K562 (cell line): Measurements from ENCODE around the gene CACNG6. TPM values are rescaled to one million over a fixed set of nuclear protein-coding genes. Genes with fewer than 3 reads are reported as not detected.

Experiments
- ATAC-seq: fragments of 200-7000 bp; cut with Tn5 transposase; 3 replicates; pipeline ENCODE4 v1.9.1; 2020; ENCODE audit warnings: moderate library complexity
- BruUV-seq: library from RNA; stranded (reverse); fragments of 400-500 nt; replicated peaks from 2 replicates; lab custom pipeline; 2021; lab: Mats Ljungman, UMichigan
- CTCF ChIA-PET: fragments of 300-600 bp; formaldehyde crosslinking; extraction: SDS; loops from one replicate; lab custom pipeline; 2021; ENCODE audit warnings: low intra/inter-chr PET ratio; lab: Yijun Ruan, JAX
- POLR2A ChIA-PET: fragments of 300-600, 350-650 bp; sonication (Branson Sonifier 250); formaldehyde crosslinking; extraction: SDS; loops from one replicate; lab custom pipeline; 2021; ENCODE audit warnings: antibody characterized with exemption, inconsistent platforms; lab: Yijun Ruan, JAX
- DNase-seq, 4 experiments: peaks; one replicate each; pipeline versions ENCODE4 v3.0.0 to v3.0.0-alpha.2; 2011 to 2018; ENCODE audit warnings: low spot score in 3 of 4, mixed read lengths in 3 of 4; ENCODE audit errors: extremely low read depth in 1 of 4
- FAIRE-seq: peaks from 2 replicates; lab custom pipeline; 2011; peaks lifted over from hg19 to GRCh38; lab: Jason Lieb, UNC
- H2AFZ ChIP-seq: 2 replicates; pipeline ENCODE4 v1.6.0; 2011; ENCODE audit warnings: low read depth, low read length, control low read depth, inconsistent platforms
- H3K27ac ChIP-seq: fragments of 200-600 bp; 3 replicates; pipeline ENCODE4 v1.8.0; 2011; ENCODE audit warnings: low read depth, mild to moderate bottlenecking, control low read depth, inconsistent platforms, low read length, moderate library complexity, mixed read lengths; ENCODE audit errors: extremely low read depth
- H3K27me3 ChIP-seq, 2 experiments: fragments of 300-600 bp in 1 of 2; 2 replicates in 1 of 2; 3 replicates in 1 of 2; pipeline versions ENCODE4 v1.6.0 to v1.8.0; 2011; ENCODE audit warnings: inconsistent platforms in 2 of 2, low read length in 2 of 2, mild to moderate bottlenecking in 1 of 2, mixed read lengths in 1 of 2, moderate library complexity in 1 of 2; ENCODE audit not compliant: control insufficient read depth in 2 of 2, insufficient read depth in 2 of 2
- H3K36me3 ChIP-seq: fragments of 300-600 bp; 3 replicates; pipeline ENCODE4 v1.8.0; 2011; ENCODE audit warnings: mild to moderate bottlenecking, low read length, inconsistent platforms; ENCODE audit not compliant: control insufficient read depth, insufficient read depth
- H3K4me1 ChIP-seq, 2 experiments: fragments of 200-600 bp in 1 of 2; replicated peaks in 1 of 2; 2 replicates in 1 of 2; 3 replicates in 1 of 2; pipeline versions ENCODE4 v1.5.1 to v1.8.0; 2011; ENCODE audit warnings: inconsistent platforms in 2 of 2, low read length in 2 of 2, mild to moderate bottlenecking in 1 of 2, mixed read lengths in 1 of 2, moderate library complexity in 1 of 2; ENCODE audit not compliant: control insufficient read depth in 2 of 2, insufficient read depth in 2 of 2
- H3K4me2 ChIP-seq: 2 replicates; pipeline ENCODE4 v1.6.1; 2011; ENCODE audit warnings: low read length, control low read depth, inconsistent platforms, mixed read lengths; ENCODE audit not compliant: insufficient read depth
- H3K4me3 ChIP-seq: fragments of 200-600 bp; sonication (generic), shearing (Covaris generic); 2 replicates; pipeline ENCODE4 v1.5.1; 2016; ENCODE audit warnings: control low read depth, inconsistent platforms
- H3K79me2 ChIP-seq: fragments of 200-600 bp; 3 replicates; pipeline ENCODE4 v1.8.0; 2011; ENCODE audit warnings: low read length, inconsistent platforms; ENCODE audit not compliant: control insufficient read depth, insufficient read depth
- H3K9ac ChIP-seq, 2 experiments: 2 replicates each; pipeline versions ENCODE4 v1.6.0 to v1.6.1; 2011; ENCODE audit warnings: low read depth in 2 of 2, low read length in 2 of 2, control low read depth in 1 of 2, inconsistent platforms in 1 of 2, mild to moderate bottlenecking in 1 of 2, mixed read lengths in 1 of 2; ENCODE audit not compliant: insufficient read depth in 1 of 2
- H3K9me1 ChIP-seq: one replicate; pipeline ENCODE4 v1.6.0; 2011; ENCODE audit warnings: inconsistent platforms, mild to moderate bottlenecking, low read length, moderate library complexity; ENCODE audit not compliant: control insufficient read depth, insufficient read depth
- H3K9me3 ChIP-seq: replicated peaks from 2 replicates; pipeline ENCODE4 v1.5.1; 2011; ENCODE audit warnings: low read depth, low read length, inconsistent platforms; ENCODE audit not compliant: control insufficient read depth, insufficient read depth
- H4K20me1 ChIP-seq: replicated peaks from 2 replicates; pipeline ENCODE4 v1.6.1; 2011; ENCODE audit warnings: low read length, inconsistent platforms, mixed read lengths; ENCODE audit not compliant: control insufficient read depth, insufficient read depth
- FOS ChIP-seq: IDR thresholded peaks from 3 replicates; pipeline ENCODE4 v1.6.1; 2011; ENCODE audit not compliant: insufficient read length; ENCODE audit errors: extremely low read depth
- FOXK2 ChIP-seq, 2 experiments: fragments of 450-650 bp; IDR thresholded peaks in 1 of 2; conservative IDR thresholded peaks in 1 of 2; 2 replicates each; pipeline ENCODE4 v1.6.1; 2016; ENCODE audit warnings: low read depth in 2 of 2, mild to moderate bottlenecking in 1 of 2
- HNRNPUL1 ChIP-seq: fragments of 200-400 bp; formaldehyde crosslinking; IDR thresholded peaks from 2 replicates; pipeline ENCODE4 v1.6.1; 2017; ENCODE audit warnings: low read length
- KAT2B ChIP-seq: IDR thresholded peaks from one replicate; pipeline ENCODE4 v1.6.1; 2012; ENCODE audit warnings: low read depth, mild to moderate bottlenecking, control low read depth, inconsistent platforms, low read length, moderate library complexity
- PHF20 ChIP-seq: fragments of 450-650 bp; IDR thresholded peaks from 2 replicates; pipeline ENCODE4 v1.6.1; 2018; ENCODE audit not compliant: partially characterized antibody
- SRSF1 ChIP-seq: fragments of 200-400 bp; formaldehyde crosslinking; IDR thresholded peaks from 2 replicates; pipeline ENCODE4 v1.6.1; 2017; ENCODE audit warnings: mild to moderate bottlenecking, low read depth, low read length, moderate library complexity
- ZNF316 ChIP-seq: fragments of 450-650 bp; IDR thresholded peaks from 2 replicates; pipeline ENCODE4 v1.6.1; 2016
- WGBS: fragments of 100-300 bp; shearing (Covaris generic); methylation state at CpG from one replicate; pipeline ENCODE4 v1.1.6; 2016; ENCODE audit warnings: low coverage, mixed read lengths; ENCODE audit not compliant: insufficient coverage; ENCODE audit errors: missing lambda C conversion rate; 5-methylcytosine and 5-hydroxymethylcytosine counted together
- in situ Hi-C: fragments of 300-500 bp; cut with MboI; formaldehyde crosslinking; loops from 4 replicates; pipeline ENCODE4 v1.15.0; 2018; ENCODE audit warnings: inconsistent platforms, mixed read lengths
- intact Hi-C: fragments of 100-400 bp; cut with micrococcal nuclease; formaldehyde crosslinking; loops from 2 replicates; pipeline ENCODE4 v1.14.2; 2022
- polyA plus RNA-seq, 8 experiments: library from polyadenylated mRNA; depleted of rRNA in 4 of 8; stranded (reverse) in 5 of 8; unstranded in 3 of 8; fragments of >200 nt; fragmentation: Nextera tagmentation in 2 of 8; fragmentation: Illumina TruSeq in 1 of 8; extraction: Ambion mirVana in 2 of 8; extraction: Trizol in 1 of 8; gene quantifications; 2 replicates each; pipeline versions ENCODE4 v1.2.1 to v1.2.3, GENCODE V29; 2011 to 2014; ENCODE audit warnings: inconsistent platforms in 1 of 8, missing spikeins in 1 of 8
- total RNA-seq, 7 experiments: library from RNA; depleted of rRNA in 6 of 7; stranded (reverse); fragments of >200 nt in 6 of 7; fragmentation: Illumina TruSeq in 2 of 7; extraction: Trizol in 2 of 7; gene quantifications; 2 replicates each; pipeline versions ENCODE4 v1.2.1 to v1.2.3, GENCODE V29; 2011 to 2021; ENCODE audit warnings: low replicate concordance in 1 of 7
- TF ChIP-seq, protein P1 (sequence below): fragments of 450-650 bp; formaldehyde crosslinking; IDR thresholded peaks from 2 replicates; pipeline ENCODE4 v1.4.0; 2020; ENCODE audit warnings: mild to moderate bottlenecking, moderate library complexity
- TF ChIP-seq, protein P2 (sequence below): fragments of 450-650 bp; IDR thresholded peaks from 2 replicates; pipeline ENCODE4 v1.6.1; 2018; ENCODE audit warnings: mild to moderate bottlenecking, low read depth; ENCODE audit not compliant: partially characterized antibody
- TF ChIP-seq, protein P3 (sequence below): fragments of 250-450 bp; sonication (Bioruptor Pico); IDR thresholded peaks from 2 replicates; pipeline ENCODE4 v1.5.0; 2021

Gene CACNG6
- total and polyA plus RNA-seq, 9 of the 15 experiments (the other 6 are each of a cell fraction or from before 2014, with no cell fraction given), result not detected

DNA sequence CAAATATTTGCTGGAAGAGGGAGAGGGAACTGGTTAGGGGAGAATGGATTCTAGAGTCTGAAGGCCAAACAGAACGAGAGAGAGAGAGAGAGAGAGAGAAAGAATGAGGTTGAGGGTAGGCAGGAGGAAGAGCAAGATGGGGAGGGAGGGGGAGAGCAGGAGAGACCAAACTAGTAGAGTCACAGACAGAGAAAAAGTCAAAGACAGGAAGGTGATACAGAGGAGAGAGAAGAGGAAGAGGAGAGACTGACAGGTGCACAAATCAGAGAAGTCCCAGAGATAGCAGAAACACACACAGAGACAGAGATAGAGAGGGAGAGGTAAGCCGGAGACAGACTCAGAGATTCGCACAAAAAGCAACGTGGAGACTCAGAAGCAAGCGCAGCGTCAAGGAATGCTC, 5.6 kb upstream of the CACNG6 start (continued):
- TF ChIP-seq, protein P1, sequence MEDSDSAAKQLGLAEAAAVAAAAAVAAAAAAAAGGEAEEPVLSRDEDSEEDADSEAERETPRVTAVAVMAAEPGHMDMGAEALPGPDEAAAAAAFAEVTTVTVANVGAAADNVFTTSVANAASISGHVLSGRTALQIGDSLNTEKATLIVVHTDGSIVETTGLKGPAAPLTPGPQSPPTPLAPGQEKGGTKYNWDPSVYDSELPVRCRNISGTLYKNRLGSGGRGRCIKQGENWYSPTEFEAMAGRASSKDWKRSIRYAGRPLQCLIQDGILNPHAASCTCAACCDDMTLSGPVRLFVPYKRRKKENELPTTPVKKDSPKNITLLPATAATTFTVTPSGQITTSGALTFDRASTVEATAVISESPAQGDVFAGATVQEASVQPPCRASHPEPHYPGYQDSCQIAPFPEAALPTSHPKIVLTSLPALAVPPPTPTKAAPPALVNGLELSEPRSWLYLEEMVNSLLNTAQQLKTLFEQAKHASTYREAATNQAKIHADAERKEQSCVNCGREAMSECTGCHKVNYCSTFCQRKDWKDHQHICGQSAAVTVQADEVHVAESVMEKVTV (CRISPR knock-in tag), result no peak

GRCh38 chr19:53988981-53989380, 2.5 kb upstream of the CACNG6 start:
- H3K4me1 ChIP-seq, result peaks cover 0 to 8% of the 10 kb centered on the region in 2 experiments; a peak in 2 of 5 replicates
- ChIA-PET POLR2A (interaction anchor here (0.6 kb wide), 1 partner anchor 11 kb away, joined by 4 read pairs; no protein-coding TSS in a partner anchor), CTCF (no interaction called here)
- no peaks in the 10 kb centered on the region for H3K9me1 ChIP-seq
- no peak overlapping the region for H3K4me2 ChIP-seq
- H3K27ac ChIP-seq, result no peak overlapping the region
- ATAC-seq, result no peak
- H3K4me3 ChIP-seq, result no peak overlapping the region
- H3K79me2 ChIP-seq, result no peaks in the 10 kb centered on the region
- TF ChIP-seq ZNF316, result no peak
- TF ChIP-seq, protein P2, sequence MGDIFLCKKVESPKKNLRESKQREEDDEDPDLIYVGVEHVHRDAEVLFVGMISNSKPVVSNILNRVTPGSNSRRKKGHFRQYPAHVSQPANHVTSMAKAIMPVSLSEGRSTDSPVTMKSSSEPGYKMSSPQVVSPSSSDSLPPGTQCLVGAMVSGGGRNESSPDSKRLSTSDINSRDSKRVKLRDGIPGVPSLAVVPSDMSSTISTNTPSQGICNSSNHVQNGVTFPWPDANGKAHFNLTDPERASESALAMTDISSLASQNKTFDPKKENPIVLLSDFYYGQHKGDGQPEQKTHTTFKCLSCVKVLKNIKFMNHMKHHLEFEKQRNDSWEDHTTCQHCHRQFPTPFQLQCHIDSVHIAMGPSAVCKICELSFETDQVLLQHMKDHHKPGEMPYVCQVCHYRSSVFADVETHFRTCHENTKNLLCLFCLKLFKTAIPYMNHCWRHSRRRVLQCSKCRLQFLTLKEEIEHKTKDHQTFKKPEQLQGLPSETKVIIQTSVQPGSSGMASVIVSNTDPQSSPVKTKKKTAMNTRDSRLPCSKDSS, result no peak
- no peak for TF ChIP-seq FOS
- no peak for TF ChIP-seq HNRNPUL1
- TF ChIP-seq, protein P3, sequence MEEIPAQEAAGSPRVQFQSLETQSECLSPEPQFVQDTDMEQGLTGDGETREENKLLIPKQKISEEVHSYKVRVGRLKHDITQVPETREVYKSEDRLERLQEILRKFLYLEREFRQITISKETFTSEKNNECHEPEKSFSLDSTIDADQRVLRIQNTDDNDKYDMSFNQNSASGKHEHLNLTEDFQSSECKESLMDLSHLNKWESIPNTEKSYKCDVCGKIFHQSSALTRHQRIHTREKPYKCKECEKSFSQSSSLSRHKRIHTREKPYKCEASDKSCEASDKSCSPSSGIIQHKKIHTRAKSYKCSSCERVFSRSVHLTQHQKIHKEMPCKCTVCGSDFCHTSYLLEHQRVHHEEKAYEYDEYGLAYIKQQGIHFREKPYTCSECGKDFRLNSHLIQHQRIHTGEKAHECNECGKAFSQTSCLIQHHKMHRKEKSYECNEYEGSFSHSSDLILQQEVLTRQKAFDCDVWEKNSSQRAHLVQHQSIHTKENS (CRISPR knock-in tag), result no peak
- no peak for TF ChIP-seq SRSF1
- TF ChIP-seq FOXK2 (conservative IDR thresholded peaks at IDR 0.05 in 1 of 2, IDR thresholded peaks at IDR 0.05 in 1 of 2; ENCODE audit: low read depth in 2 of 2), result no peak
- TF ChIP-seq PHF20, result no peak
- TF ChIP-seq KAT2B, result no peak
- in situ Hi-C loops (no loop called here), intact Hi-C loops (no loop called here)
- no peaks in the 10 kb centered on the region for H3K36me3 ChIP-seq
- no TSS peak for BruUV-seq
- DNase-seq, result no peak
- H3K27me3 ChIP-seq, result peaks cover 13 to 50% of the 10 kb centered on the region in 2 experiments
- no peaks in the 10 kb centered on the region; the same call in 1 of the 2 replicates for H4K20me1 ChIP-seq
- H3K9me3 ChIP-seq, result no peaks in the 10 kb centered on the region
- H3K9ac ChIP-seq, result no peak overlapping the region
- H2AFZ ChIP-seq, result no peak overlapping the region
- 3% methylated on average over 6 of the region's 6 CpGs for WGBS
- FAIRE-seq, result no peak
